LNCaP clone FGC (cell line): ENCODE data around the gene PPARD.

Experiments used
- DNase-seq: peaks from one replicate; pipeline ENCODE4 v3.0.0-alpha.2; 2011; ENCODE audit warnings: low read depth
- H3K4me3 ChIP-seq: 2 replicates; pipeline ENCODE4 v1.5.1; 2011; ENCODE audit warnings: mild to moderate bottlenecking, low read depth, low read length, control low read depth
- TF ChIP-seq, protein P1 (sequence below): IDR thresholded peaks from 2 replicates; pipeline ENCODE4 v1.5.1; 2012; ENCODE audit warnings: mild to moderate bottlenecking; ENCODE audit not compliant: control insufficient read depth, insufficient read depth; ENCODE audit errors: extremely low read depth

The PPARD gene

DNA sequence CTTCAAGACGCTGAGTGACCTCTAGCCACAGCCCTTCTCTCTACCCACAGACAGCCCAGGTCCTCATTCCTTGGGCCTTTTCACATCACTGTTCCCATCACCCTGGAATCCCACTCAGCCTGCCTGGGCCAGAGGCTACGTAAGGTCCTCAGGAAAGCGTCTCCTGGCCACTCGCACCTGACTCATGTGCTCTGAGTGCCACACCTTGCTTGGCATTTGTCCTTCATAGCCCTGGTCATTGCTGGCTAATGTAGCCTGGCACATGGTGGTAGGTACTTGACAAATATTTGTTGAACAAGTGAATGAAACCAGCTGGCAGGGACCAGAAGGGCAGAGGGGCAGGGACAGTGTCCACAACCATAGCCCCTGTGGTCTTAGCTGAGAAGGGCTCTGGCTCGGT, 59.2 kb downstream of the PPARD start:
- no peak overlapping the region for H3K4me3 ChIP-seq
- TF ChIP-seq, protein P1, sequence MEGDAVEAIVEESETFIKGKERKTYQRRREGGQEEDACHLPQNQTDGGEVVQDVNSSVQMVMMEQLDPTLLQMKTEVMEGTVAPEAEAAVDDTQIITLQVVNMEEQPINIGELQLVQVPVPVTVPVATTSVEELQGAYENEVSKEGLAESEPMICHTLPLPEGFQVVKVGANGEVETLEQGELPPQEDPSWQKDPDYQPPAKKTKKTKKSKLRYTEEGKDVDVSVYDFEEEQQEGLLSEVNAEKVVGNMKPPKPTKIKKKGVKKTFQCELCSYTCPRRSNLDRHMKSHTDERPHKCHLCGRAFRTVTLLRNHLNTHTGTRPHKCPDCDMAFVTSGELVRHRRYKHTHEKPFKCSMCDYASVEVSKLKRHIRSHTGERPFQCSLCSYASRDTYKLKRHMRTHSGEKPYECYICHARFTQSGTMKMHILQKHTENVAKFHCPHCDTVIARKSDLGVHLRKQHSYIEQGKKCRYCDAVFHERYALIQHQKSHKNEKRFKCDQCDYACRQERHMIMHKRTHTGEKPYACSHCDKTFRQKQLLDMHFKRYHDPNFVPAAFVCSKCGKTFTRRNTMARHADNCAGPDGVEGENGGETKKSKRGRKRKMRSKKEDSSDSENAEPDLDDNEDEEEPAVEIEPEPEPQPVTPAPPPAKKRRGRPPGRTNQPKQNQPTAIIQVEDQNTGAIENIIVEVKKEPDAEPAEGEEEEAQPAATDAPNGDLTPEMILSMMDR = no peak
- DNase-seq = peak; percentile 61

DNA sequence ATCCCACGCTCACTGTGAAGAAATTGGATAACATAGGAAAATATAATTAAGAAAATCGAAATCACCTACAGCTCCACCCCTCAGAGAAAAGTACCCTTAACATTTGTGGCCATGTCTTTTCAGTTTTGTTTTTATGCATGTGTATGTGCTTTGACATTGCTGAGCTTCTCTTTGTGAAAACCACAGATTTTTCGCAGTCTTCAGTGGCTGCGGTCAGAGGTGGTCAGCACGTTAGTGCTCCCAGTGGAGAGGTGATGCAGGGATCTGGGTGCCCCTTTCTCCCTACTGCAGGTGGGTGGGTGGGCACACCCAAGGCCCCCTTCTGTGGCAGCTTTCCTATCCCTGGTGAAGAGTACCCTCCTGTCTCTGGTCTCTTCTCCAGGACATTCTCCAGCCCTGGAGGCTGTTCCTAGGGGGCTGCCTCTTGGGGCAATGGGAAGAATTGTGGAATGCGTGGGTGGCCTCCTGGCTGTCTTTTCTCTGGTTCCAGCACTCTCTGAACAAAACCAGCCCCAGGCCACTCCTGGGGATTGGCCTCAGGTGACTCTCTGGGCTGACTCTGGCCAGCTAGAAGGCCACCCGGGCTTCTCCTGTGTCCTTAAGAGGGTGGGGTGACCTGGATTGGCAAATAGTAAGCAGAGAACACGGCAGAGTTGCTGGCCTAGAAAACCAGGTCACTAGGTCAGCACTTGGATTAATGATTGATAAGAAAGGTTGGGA, 59.9 kb downstream of the PPARD start:
- TF ChIP-seq, protein P1 = no peak
- DNase-seq = peak; percentile 37
- H3K4me3 ChIP-seq = no peak overlapping the region

DNA sequence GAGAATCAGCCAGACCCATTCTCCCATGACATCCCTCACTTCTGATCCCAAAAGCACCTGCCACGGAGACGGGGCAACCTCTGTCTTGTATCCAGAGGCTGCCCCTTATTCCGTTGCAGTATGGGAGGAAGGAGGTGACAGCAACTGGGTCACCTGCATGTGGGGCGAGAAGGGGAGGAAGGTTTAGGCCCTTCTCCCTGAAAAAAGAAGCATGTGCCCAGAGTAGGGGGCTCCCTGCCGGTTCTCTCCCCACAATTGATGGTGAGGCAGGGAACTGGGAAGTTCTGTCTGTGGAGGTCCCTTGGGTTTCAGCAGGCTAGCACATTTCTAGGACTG, 60.5 kb downstream of the PPARD start:
- H3K4me3 ChIP-seq = no peak overlapping the region
- TF ChIP-seq, protein P1 = no peak
- no peak for DNase-seq

DNA sequence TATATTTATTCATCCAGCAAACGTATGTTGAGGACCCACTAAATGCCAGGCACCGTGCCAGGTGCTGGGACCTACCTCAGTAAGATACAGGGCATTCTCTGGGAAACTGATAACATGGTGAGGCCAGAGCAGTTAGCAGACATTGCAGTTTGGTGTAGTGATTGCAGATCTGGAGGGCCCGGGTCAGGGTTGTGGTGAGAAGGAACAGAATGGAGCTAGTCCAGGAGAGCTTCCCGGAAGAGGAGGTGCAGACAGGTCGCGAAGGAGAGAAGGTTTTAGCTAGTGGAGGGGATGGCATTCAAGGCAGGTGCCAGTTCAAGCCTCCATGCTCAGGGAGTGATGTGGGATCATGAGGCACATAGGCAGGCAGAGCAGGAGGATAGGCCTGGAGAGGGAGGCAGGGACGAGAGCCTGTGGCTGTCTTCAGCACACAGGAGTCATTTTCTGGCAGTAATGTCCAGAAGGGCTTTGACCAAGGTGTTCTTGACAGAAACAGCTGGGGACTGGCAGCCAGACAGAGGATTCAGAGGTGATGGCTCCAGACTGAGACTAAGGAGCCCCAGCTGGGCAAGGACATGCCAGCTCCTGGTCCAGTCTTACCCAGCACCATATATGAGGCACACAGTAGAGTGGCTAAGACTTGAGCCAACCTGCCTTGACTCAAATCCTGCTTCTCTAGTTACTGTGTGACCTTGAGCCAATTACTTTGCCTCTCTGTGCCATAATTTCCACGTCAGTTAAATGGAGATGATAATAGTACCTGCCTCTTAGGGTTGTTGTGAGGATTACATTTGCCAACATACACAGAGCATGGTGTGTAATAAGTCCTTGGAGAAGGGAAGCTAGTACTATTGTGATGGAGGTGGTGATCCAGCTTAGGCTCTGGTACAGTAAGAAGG, 61.4 kb downstream of the PPARD start:
- no peak for DNase-seq
- TF ChIP-seq, protein P1 = no peak
- H3K4me3 ChIP-seq = no peak overlapping the region

DNA sequence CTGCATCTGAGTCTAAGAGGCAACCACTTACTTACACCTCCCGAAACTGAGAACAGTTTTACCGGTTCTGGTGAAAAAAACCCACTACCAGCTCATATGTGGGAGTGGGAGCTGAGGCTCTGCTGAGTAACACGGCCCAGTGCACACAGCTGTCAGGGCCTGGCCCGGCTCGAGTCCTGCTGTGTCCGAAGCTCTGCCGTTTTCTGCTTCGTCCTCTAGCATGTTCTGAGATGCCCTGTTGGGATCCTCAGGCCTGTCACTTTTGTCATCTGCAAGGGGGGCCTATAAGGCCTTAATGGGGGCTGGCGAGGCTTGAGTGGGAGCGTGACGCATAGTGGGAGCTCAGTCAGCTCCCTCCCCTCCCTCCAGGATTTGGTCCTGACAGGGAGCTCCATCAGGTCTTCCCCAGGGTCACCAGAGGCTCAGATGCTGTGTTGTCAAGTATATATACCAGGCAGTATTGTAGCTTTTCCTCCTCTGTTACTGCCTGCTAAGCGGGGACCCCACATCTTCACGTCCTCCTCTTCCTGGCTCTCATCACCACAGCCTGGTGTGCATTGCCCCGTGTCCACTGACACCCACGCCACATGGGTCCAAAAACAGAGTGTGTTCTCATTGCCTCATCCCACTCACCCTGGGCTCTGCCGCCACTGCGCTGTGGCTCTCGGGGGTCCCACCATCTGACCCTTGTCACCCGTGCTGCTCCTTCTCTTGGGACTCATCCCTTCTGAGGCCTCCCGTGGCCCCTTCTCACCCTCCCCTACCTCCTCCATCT, 64.5 kb downstream of the PPARD start:
- DNase-seq = no peak
- TF ChIP-seq, protein P1 = no peak
- H3K4me3 ChIP-seq = no peak overlapping the region

DNA sequence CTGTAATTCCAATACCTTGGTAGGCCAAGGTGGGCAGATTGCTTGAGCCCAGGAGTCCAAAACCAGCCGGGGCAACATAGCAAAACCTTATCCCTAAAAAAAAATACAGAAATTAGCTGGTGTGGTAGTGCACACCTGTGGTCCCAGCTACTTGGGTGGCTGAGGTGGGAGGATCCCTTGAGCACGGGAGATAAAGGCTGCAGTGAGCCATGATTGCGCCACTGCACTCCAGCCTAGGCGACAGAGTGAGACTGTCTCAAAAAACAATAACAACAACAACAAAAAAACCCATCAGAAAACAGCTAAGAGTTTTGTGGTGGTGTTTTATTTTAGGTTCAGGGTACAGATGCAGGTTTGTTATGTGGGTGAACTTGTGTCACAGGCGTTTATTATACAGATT, 66.9 kb downstream of the PPARD start:
- no peak overlapping the region for H3K4me3 ChIP-seq
- no peak for DNase-seq
- TF ChIP-seq, protein P1 = no peak
